GM12878 (cell line): Measurements from ENCODE around the gene HMGCR. TPM values are rescaled to one million over a fixed set of nuclear protein-coding genes. Genes with fewer than 3 reads are reported as not detected.

ENCODE experiments used
- ATAC-seq: fragments of 200-7000 bp; cut with Tn5 transposase; 3 replicates; pipeline ENCODE4 v1.9.1; 2020; ENCODE audit warnings: mild to moderate bottlenecking, moderate library complexity
- BruUV-seq: library from RNA; stranded (reverse); fragments of 400-500 nt; replicated peaks from 2 replicates; lab custom pipeline; 2021; lab: Mats Ljungman, UMichigan
- CTCF ChIA-PET: fragments of 300-600 bp; sonication (Branson Sonifier 250); formaldehyde crosslinking; extraction: SDS; loops from one replicate; lab custom pipeline; 2021; ENCODE audit warnings: inconsistent platforms; lab: Yijun Ruan, JAX
- POLR2A ChIA-PET: fragments of 350-600 bp; formaldehyde crosslinking; extraction: SDS; loops from one replicate; lab custom pipeline; 2021; ENCODE audit warnings: inconsistent platforms; lab: Charles Lee
- RAD21 ChIA-PET: fragments of 300-600 bp; sonication (Branson Sonifier 250); formaldehyde crosslinking; loops from one replicate; lab custom pipeline; 2023; ENCODE audit warnings: antibody characterized with exemption; ENCODE audit not compliant: unreplicated experiment; lab: Charles Lee
- SMC1A ChIA-PET: fragments of 300-600 bp; sonication (Branson Sonifier 250); formaldehyde crosslinking; loops from one replicate; lab custom pipeline; 2023; ENCODE audit not compliant: unreplicated experiment, uncharacterized antibody; lab: Charles Lee
- DNase-seq: peaks from one replicate; pipeline ENCODE4 v3.0.0-alpha.2; 2011; ENCODE audit warnings: low read depth, low spot score
- FAIRE-seq: peaks from 3 replicates; lab custom pipeline; 2011; peaks lifted over from hg19 to GRCh38; lab: Jason Lieb, UNC
- H2AFZ ChIP-seq: 2 replicates; pipeline ENCODE4 v1.6.0; 2011; ENCODE audit warnings: low read depth, low read length, control low read depth; ENCODE audit not compliant: control insufficient read depth
- H3K27ac ChIP-seq: 2 replicates; pipeline ENCODE4 v1.5.1; 2011; ENCODE audit warnings: control low read depth; ENCODE audit not compliant: control insufficient read depth, insufficient read depth
- H3K27me3 ChIP-seq, 2 experiments: replicated peaks in 1 of 2; 2 replicates each; pipeline versions ENCODE4 v1.6.0 to v1.6.1; 2011; ENCODE audit warnings: low read length in 1 of 2; ENCODE audit not compliant: control insufficient read depth in 2 of 2, insufficient read depth in 2 of 2
- H3K36me3 ChIP-seq, 2 experiments: 2 replicates each; pipeline ENCODE4 v1.5.1; 2011; ENCODE audit warnings: low read length in 1 of 2; ENCODE audit not compliant: control insufficient read depth in 2 of 2, insufficient read depth in 2 of 2
- H3K4me1 ChIP-seq: 2 replicates; pipeline ENCODE4 v1.6.1; 2011; ENCODE audit warnings: mild to moderate bottlenecking, low read length, moderate library complexity, mixed read lengths; ENCODE audit not compliant: control insufficient read depth, insufficient read depth
- H3K4me2 ChIP-seq: 2 replicates; pipeline ENCODE4 v1.6.0; 2011; ENCODE audit warnings: control low read depth; ENCODE audit not compliant: control insufficient read depth, insufficient read depth
- H3K4me3 ChIP-seq: fragments of 200-600 bp; sonication (generic); 2 replicates; pipeline ENCODE4 v1.5.1; 2016
- H3K79me2 ChIP-seq: 2 replicates; pipeline ENCODE4 v1.6.0; 2011; ENCODE audit warnings: low read length; ENCODE audit not compliant: control insufficient read depth, insufficient read depth
- H3K9ac ChIP-seq: 2 replicates; pipeline ENCODE4 v1.8.0; 2011; ENCODE audit warnings: low read length, control low read depth, mixed read lengths; ENCODE audit not compliant: control insufficient read depth, insufficient read depth
- H3K9me3 ChIP-seq: replicated peaks from 3 replicates; pipeline ENCODE4 v1.5.1; 2011; ENCODE audit warnings: mild to moderate bottlenecking, low read length; ENCODE audit not compliant: control insufficient read depth, insufficient read depth
- H4K20me1 ChIP-seq: 2 replicates; pipeline ENCODE4 v1.6.0; 2011; ENCODE audit not compliant: control insufficient read depth, insufficient read depth
- CREM ChIP-seq: IDR thresholded peaks from 2 replicates; pipeline ENCODE4 v1.6.1; 2014; ENCODE audit warnings: antibody characterized with exemption, low read depth
- ETV6 ChIP-seq, 2 experiments: fragments of 450-650 bp in 1 of 2; IDR thresholded peaks in 1 of 2; conservative IDR thresholded peaks in 1 of 2; 2 replicates each; pipeline ENCODE4 v1.6.1; 2014; ENCODE audit warnings: antibody characterized with exemption in 1 of 2, borderline replicate concordance in 1 of 2, low read depth in 1 of 2, mild to moderate bottlenecking in 1 of 2, moderate library complexity in 1 of 2
- HDAC6 ChIP-seq: fragments of 200-600 bp; sonication (generic); IDR thresholded peaks from one replicate; pipeline ENCODE4 v1.8.0; 2017; ENCODE audit warnings: antibody characterized with exemption; ENCODE audit not compliant: unreplicated experiment
- LARP7 ChIP-seq: fragments of 450-650 bp; IDR thresholded peaks from 2 replicates; pipeline ENCODE4 v1.6.1; 2017; ENCODE audit warnings: mild to moderate bottlenecking
- MEF2A ChIP-seq: IDR thresholded peaks from 2 replicates; pipeline ENCODE4 v1.6.1; 2011; ENCODE audit warnings: low read depth, mild to moderate bottlenecking, low read length, moderate library complexity; ENCODE audit not compliant: insufficient read depth
- PRDM15 ChIP-seq: fragments of 450-650 bp; formaldehyde crosslinking; IDR thresholded peaks from 2 replicates; pipeline ENCODE4 v1.4.0; 2020; ENCODE audit warnings: mild to moderate bottlenecking, moderate library complexity
- STAT1 ChIP-seq: fragments of 450-650 bp; conservative IDR thresholded peaks from 2 replicates; pipeline ENCODE4 v1.6.1; 2014; ENCODE audit warnings: antibody characterized with exemption, mild to moderate bottlenecking
- USF1 ChIP-seq: IDR thresholded peaks from 2 replicates; pipeline ENCODE4 v1.6.1; 2011; ENCODE audit warnings: borderline replicate concordance, low read depth, mild to moderate bottlenecking, moderate library complexity, mixed read lengths, low read length; ENCODE audit not compliant: insufficient read depth; ENCODE audit errors: extremely low read length
- ZNF622 ChIP-seq: fragments of 450-650 bp; IDR thresholded peaks from 2 replicates; pipeline ENCODE4 v1.6.1; 2017; ENCODE audit warnings: mild to moderate bottlenecking, inconsistent platforms
- WGBS: methylation state at CpG from one replicate; pipeline ENCODE4 v1.1.6; 2016; ENCODE audit warnings: low lambda C conversion rate; ENCODE audit not compliant: insufficient replicate concordance, insufficient coverage; ENCODE audit errors: missing lambda C conversion rate; 5-methylcytosine and 5-hydroxymethylcytosine counted together
- in situ Hi-C: fragments of 300-500 bp; cut with MboI; formaldehyde crosslinking; loops from 9 replicates; pipeline ENCODE4 v1.14.3; 2018; ENCODE audit warnings: mixed read lengths
- intact Hi-C: fragments of 100-400 bp; cut with micrococcal nuclease; formaldehyde crosslinking; loops from one replicate; pipeline ENCODE4 v1.14.2; 2022; ENCODE audit not compliant: unreplicated experiment
- polyA plus RNA-seq, 11 experiments: library from polyadenylated mRNA; depleted of rRNA in 4 of 11; unstranded in 6 of 11; stranded (reverse) in 5 of 11; fragments of >200 nt; fragmentation: Nextera tagmentation in 4 of 11; fragmentation: Illumina TruSeq in 1 of 11; extraction: Ambion mirVana in 4 of 11; extraction: Trizol in 1 of 11; gene quantifications; 1 replicate in 1 of 11; 2 replicates in 10 of 11; pipeline versions ENCODE4 v1.2.1 to v1.2.3, GENCODE V29; 2011 to 2016; ENCODE audit warnings: inconsistent platforms in 2 of 11, missing spikeins in 2 of 11, low read depth in 1 of 11
- total RNA-seq, 4 experiments: library from RNA; depleted of rRNA in 3 of 4; stranded (reverse); fragments of >200 nt in 3 of 4; fragmentation: Illumina TruSeq in 1 of 4; extraction: Trizol in 1 of 4; gene quantifications; 2 replicates each; pipeline versions ENCODE4 v1.2.1 to v1.2.3, GENCODE V29; 2013 to 2021

The HMGCR gene
- total and polyA plus RNA-seq, 10 of the 15 experiments (the other 5 are each of a cell fraction or from before 2014, with no cell fraction given) = 30.8 to 119 (median 73.9) TPM

GRCh38 chr5:75381456-75381855 lies 44.4 kb downstream of the HMGCR start:
- in situ Hi-C loops = no loop called here
- FAIRE-seq (no peak), ATAC-seq (no peak), DNase-seq (no peak)
- TF ChIP-seq MEF2A (no peak), ZNF622 (no peak), PRDM15 (CRISPR knock-in tag) (no peak), USF1 (no peak), CREM (no peak), LARP7 (no peak), HDAC6 (no peak), ETV6 (conservative IDR thresholded peaks at IDR 0.05 in 1 of 2, IDR thresholded peaks at IDR 0.05 in 1 of 2; ENCODE audit: borderline replicate concordance in 1 of 2, low read depth in 1 of 2) (no peak), STAT1 (no peak)
- BruUV-seq = no TSS peak
- Histone ChIP-seq H3K27me3 (no peaks in the 10 kb centered on the region), H3K9me3 (no peaks in the 10 kb centered on the region), H3K36me3 (peaks cover 5 to 22% of the 10 kb centered on the region in 2 experiments), H2AFZ (no peak overlapping the region), H3K4me1 (no peaks in the 10 kb centered on the region), H3K9ac (no peak overlapping the region), H3K4me2 (no peak overlapping the region), H3K4me3 (no peak overlapping the region), H4K20me1 (no peaks in the 10 kb centered on the region), H3K79me2 (no peaks in the 10 kb centered on the region), H3K27ac (no peak overlapping the region)
- 85% methylated on average over 4 of the region's 4 CpGs for WGBS
- CTCF ChIA-PET = interaction anchor here (0.8 kb wide), 1 partner anchor 301 kb away, joined by 3 read pairs; no protein-coding TSS in a partner anchor
- intact Hi-C loops = no loop called here
- SMC1A ChIA-PET = interaction anchor here (0.6 to 0.7 kb wide), 2 partner anchors 9 to 298 kb away, joined by 3 read pairs; no protein-coding TSS in a partner anchor
- RAD21 ChIA-PET = interaction anchor here (1.1 kb wide), 1 partner anchor 187 kb away, joined by 3 read pairs; no protein-coding TSS in a partner anchor
- POLR2A ChIA-PET = no interaction called here
